Bronchial epithelial cell (primary cell): ENCODE data around the gene GRM2. TPM values are rescaled to one million over a fixed set of nuclear protein-coding genes. Genes with fewer than 3 reads are reported as not detected.

Source experiments
- DNase-seq: peaks from one replicate; pipeline ENCODE4 v3.0.0-alpha.2; 2010; ENCODE audit warnings: low read depth
- FAIRE-seq: peaks from 2 replicates; lab custom pipeline; 2011; peaks lifted over from hg19 to GRCh38; lab: Jason Lieb, UNC
- H3K27me3 ChIP-seq: 2 replicates; pipeline ENCODE4 v1.5.1; 2011; ENCODE audit warnings: low read length; ENCODE audit not compliant: control insufficient read depth, insufficient read depth
- H3K36me3 ChIP-seq: 2 replicates; pipeline ENCODE4 v1.5.1; 2011; ENCODE audit warnings: low read length; ENCODE audit not compliant: control insufficient read depth, insufficient read depth
- H3K4me3 ChIP-seq: 2 replicates; pipeline ENCODE4 v1.5.1; 2011; ENCODE audit warnings: mild to moderate bottlenecking, low read depth, low read length, control low read depth
- CTCF ChIP-seq: IDR thresholded peaks from 2 replicates; pipeline ENCODE4 v1.5.1; 2011; ENCODE audit warnings: mild to moderate bottlenecking, moderate library complexity, low read length, control low read depth, inconsistent platforms; ENCODE audit not compliant: insufficient read depth, severe bottlenecking
- total RNA-seq: library from RNA; depleted of rRNA; stranded (reverse); fragments of >200 nt; gene quantifications from 2 replicates; pipeline ENCODE4 v1.2.1, GENCODE V29; 2014

GRM2 gene
- total RNA-seq, 1 donor from 2014 or later: under 0.01 TPM

GRCh38 chr3:51686056-51686455 is 20.8 kb upstream of the GRM2 start:
- no peak for TF ChIP-seq CTCF
- no peak overlapping the region for H3K4me3 ChIP-seq

GRCh38 chr3:51686512-51687215 is 20.2 kb upstream of the GRM2 start:
- Histone ChIP-seq H3K36me3 (peaks cover 16% of the 10 kb centered on the region), H3K4me3 (no peak overlapping the region), H3K27me3 (no peaks in the 10 kb centered on the region)
- DNase-seq (peak; percentile 52), FAIRE-seq (no peak)
- TF ChIP-seq CTCF: no peak

More at GRCh38 chr3:51686056-51686455, 20.8 kb upstream of the GRM2 start:
- FAIRE-seq: no peak
- Histone ChIP-seq H3K27me3 (no peaks in the 10 kb centered on the region), H3K36me3 (peaks cover 15% of the 10 kb centered on the region)
- no peak for DNase-seq

- Histone ChIP-seq H3K27me3 (no peaks in the 10 kb centered on the region), H3K36me3 (peaks cover 17% of the 10 kb centered on the region), H3K4me3 (no peak overlapping the region)
- DNase-seq (no peak), FAIRE-seq (no peak)
- no peak for TF ChIP-seq CTCF
Observed at GRCh38 chr3:51687431-51688205, 19.2 kb upstream of the GRM2 start.

- FAIRE-seq (peak; percentile 13), DNase-seq (no peak)
- TF ChIP-seq CTCF: no peak
- Histone ChIP-seq H3K4me3 (no peak overlapping the region), H3K27me3 (no peaks in the 10 kb centered on the region), H3K36me3 (peaks cover 17% of the 10 kb centered on the region)
Observed at GRCh38 chr3:51688206-51688600, 18.7 kb upstream of the GRM2 start.

GRCh38 chr3:51691021-51691420 is 15.8 kb upstream of the GRM2 start:
- Histone ChIP-seq H3K27me3 (no peaks in the 10 kb centered on the region), H3K36me3 (peaks cover 17% of the 10 kb centered on the region), H3K4me3 (no peak overlapping the region)
- FAIRE-seq (no peak), DNase-seq (no peak)
- TF ChIP-seq CTCF: no peak
